ENCODE results near the gene TMEM164. TPM values are rescaled to one million over a fixed set of nuclear protein-coding genes. Genes with fewer than 3 reads are reported as not detected.
A peak's percentile ranks its signal among the peaks of the same experiment; 100 is the strongest.

The TMEM164 gene
- total and polyA plus RNA-seq, 2 donors (not counting 1 experiment from before 2014, with no cell fraction given) = 5.7 to 10.2 TPM

DNA sequence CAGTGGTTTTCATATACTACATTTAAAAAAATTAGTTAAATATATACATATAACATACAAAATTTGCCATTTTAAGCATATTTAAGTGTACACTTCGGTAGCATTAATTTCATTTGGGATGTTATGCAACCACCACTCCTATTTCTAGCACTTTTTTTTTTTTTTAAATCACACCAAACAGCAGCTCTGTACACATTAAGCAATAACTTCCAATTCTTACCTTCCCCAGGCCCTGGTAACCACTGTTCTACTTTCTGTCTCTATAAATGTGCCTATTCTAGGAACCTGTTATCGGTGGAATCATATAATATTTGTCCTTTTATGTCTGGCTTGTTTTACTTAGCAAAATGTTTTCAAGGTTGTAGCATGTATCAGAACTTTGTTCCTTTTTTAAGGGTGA is 39.1 kb downstream of the TMEM164 start:
- Histone ChIP-seq H3K4me2 (ENCODE audit: extremely low read depth, insufficient read depth, low read length) (no peak overlapping the region), H3K27ac (ENCODE audit: insufficient read depth, low read length) (no peak overlapping the region), H2AFZ (ENCODE audit: low read length) (no peak overlapping the region), H3K4me1 (ENCODE audit: control insufficient read depth, extremely low read depth, insufficient read depth, low read length) (no peaks in the 10 kb centered on the region), H3K4me3 (replicated peaks in 1 of 4; ENCODE audit: control extremely low read depth in 1 of 4, insufficient read depth in 1 of 4, low read depth in 3 of 4, low read length in 4 of 4) (no peak overlapping the region), H3K9me3 (ENCODE audit: control insufficient read depth, insufficient read depth, low read depth, low read length) (no peaks in the 10 kb centered on the region), H4K20me1 (ENCODE audit: control insufficient read depth, extremely low read depth, insufficient read depth, low read length) (no peaks in the 10 kb centered on the region), H3K27me3 (ENCODE audit: control insufficient read depth, insufficient read depth, low read length) (no peaks in the 10 kb centered on the region), H3K9ac (ENCODE audit: insufficient read depth, low read length) (no peak overlapping the region), H3K79me2 (ENCODE audit: control insufficient read depth, insufficient read depth, low read length) (no peaks in the 10 kb centered on the region), H3K36me3 (ENCODE audit: control insufficient read depth, insufficient read depth, low read length) (no peaks in the 10 kb centered on the region)
- TF ChIP-seq, protein P1, sequence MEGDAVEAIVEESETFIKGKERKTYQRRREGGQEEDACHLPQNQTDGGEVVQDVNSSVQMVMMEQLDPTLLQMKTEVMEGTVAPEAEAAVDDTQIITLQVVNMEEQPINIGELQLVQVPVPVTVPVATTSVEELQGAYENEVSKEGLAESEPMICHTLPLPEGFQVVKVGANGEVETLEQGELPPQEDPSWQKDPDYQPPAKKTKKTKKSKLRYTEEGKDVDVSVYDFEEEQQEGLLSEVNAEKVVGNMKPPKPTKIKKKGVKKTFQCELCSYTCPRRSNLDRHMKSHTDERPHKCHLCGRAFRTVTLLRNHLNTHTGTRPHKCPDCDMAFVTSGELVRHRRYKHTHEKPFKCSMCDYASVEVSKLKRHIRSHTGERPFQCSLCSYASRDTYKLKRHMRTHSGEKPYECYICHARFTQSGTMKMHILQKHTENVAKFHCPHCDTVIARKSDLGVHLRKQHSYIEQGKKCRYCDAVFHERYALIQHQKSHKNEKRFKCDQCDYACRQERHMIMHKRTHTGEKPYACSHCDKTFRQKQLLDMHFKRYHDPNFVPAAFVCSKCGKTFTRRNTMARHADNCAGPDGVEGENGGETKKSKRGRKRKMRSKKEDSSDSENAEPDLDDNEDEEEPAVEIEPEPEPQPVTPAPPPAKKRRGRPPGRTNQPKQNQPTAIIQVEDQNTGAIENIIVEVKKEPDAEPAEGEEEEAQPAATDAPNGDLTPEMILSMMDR (conservative IDR thresholded peaks at IDR 0.05 in 1 of 2, IDR thresholded peaks at IDR 0.05 in 1 of 2; ENCODE audit: low read depth in 1 of 2, low read length in 2 of 2) = no peak
- TF ChIP-seq EZH2 (IDR thresholded peaks at IDR 0.05; ENCODE audit: low read length, missing control alignments) = no peak
- DNase-seq (ENCODE audit: low read depth in 2 of 2) = no peak

DNA sequence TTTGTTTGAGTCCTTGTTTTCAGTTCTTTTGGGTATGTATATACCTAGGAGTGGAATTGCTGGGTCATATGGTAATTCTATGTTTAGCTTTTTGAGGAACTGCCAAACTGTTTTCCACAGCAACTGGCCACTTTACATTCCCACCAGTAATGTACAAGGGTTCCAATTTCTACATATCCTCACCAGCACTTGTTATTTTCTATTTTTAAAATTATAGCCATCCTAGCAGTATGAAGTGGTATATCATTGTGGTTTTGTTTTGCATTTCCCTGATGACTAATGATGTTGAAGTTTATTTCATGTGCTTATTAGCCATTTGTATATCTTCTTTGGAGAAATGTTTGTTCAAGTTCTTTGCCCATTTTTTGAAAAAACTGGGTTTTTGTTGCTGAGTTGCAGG is 39.6 kb downstream of the TMEM164 start:
- H3K27me3 ChIP-seq (ENCODE audit: control insufficient read depth, insufficient read depth, low read length) = no peaks in the 10 kb centered on the region
- H3K36me3 ChIP-seq (ENCODE audit: control insufficient read depth, insufficient read depth, low read length) = no peaks in the 10 kb centered on the region
- H3K79me2 ChIP-seq (ENCODE audit: control insufficient read depth, insufficient read depth, low read length) = no peaks in the 10 kb centered on the region
- no peak overlapping the region for H3K9ac ChIP-seq (ENCODE audit: insufficient read depth, low read length)
- no peak overlapping the region for H3K27ac ChIP-seq (ENCODE audit: insufficient read depth, low read length)
- no peak overlapping the region for H3K4me2 ChIP-seq (ENCODE audit: extremely low read depth, insufficient read depth, low read length)
- no peak overlapping the region for H3K4me3 ChIP-seq (replicated peaks in 1 of 4; ENCODE audit: control extremely low read depth in 1 of 4, insufficient read depth in 1 of 4, low read depth in 3 of 4, low read length in 4 of 4)
- no peak overlapping the region for H2AFZ ChIP-seq (ENCODE audit: low read length)
- no peaks in the 10 kb centered on the region for H4K20me1 ChIP-seq (ENCODE audit: control insufficient read depth, extremely low read depth, insufficient read depth, low read length)
- no peaks in the 10 kb centered on the region for H3K4me1 ChIP-seq (ENCODE audit: control insufficient read depth, extremely low read depth, insufficient read depth, low read length)
- no peaks in the 10 kb centered on the region for H3K9me3 ChIP-seq (ENCODE audit: control insufficient read depth, insufficient read depth, low read depth, low read length)
- DNase-seq (ENCODE audit: low read depth in 2 of 2) = peak; percentile 20 to 58
- TF ChIP-seq, protein P1 (conservative IDR thresholded peaks at IDR 0.05 in 1 of 2, IDR thresholded peaks at IDR 0.05 in 1 of 2; ENCODE audit: low read depth in 1 of 2, low read length in 2 of 2) = no peak
- no peak for TF ChIP-seq EZH2 (IDR thresholded peaks at IDR 0.05; ENCODE audit: low read length, missing control alignments)

DNA sequence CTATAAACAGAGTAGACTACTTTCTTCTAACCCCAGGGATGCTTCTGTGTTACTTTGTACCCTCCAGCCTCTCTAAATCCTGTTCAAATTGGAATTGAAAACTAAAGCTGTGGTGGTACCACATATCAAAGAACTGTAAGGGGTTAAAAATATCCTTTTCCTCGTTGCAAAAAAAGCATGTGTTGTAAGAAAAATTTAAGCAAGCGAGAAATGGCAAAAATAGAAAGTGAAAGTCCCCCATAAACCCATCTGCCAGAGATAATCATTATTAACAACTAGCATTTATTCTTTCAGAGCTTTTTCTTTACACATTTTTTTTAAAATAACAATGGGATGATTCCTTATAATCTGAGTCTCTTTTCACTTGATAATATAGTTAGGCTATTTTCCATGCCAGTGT is 40.6 kb downstream of the TMEM164 start:
- no peaks in the 10 kb centered on the region for H3K27me3 ChIP-seq (ENCODE audit: control insufficient read depth, insufficient read depth, low read length)
- no peaks in the 10 kb centered on the region for H3K79me2 ChIP-seq (ENCODE audit: control insufficient read depth, insufficient read depth, low read length)
- no peaks in the 10 kb centered on the region for H3K36me3 ChIP-seq (ENCODE audit: control insufficient read depth, insufficient read depth, low read length)
- no peak for TF ChIP-seq EZH2 (IDR thresholded peaks at IDR 0.05; ENCODE audit: low read length, missing control alignments)
- TF ChIP-seq, protein P1 (conservative IDR thresholded peaks at IDR 0.05 in 1 of 2, IDR thresholded peaks at IDR 0.05 in 1 of 2; ENCODE audit: low read depth in 1 of 2, low read length in 2 of 2) = no peak
- H3K9ac ChIP-seq (ENCODE audit: insufficient read depth, low read length) = no peak overlapping the region
- H3K9me3 ChIP-seq (ENCODE audit: control insufficient read depth, insufficient read depth, low read depth, low read length) = no peaks in the 10 kb centered on the region
- DNase-seq (ENCODE audit: low read depth in 2 of 2) = no peak
- H3K4me3 ChIP-seq (replicated peaks in 1 of 4; ENCODE audit: control extremely low read depth in 1 of 4, insufficient read depth in 1 of 4, low read depth in 3 of 4, low read length in 4 of 4) = peak overlapping the region in 1 of 4 experiments; percentile 20
- H3K27ac ChIP-seq (ENCODE audit: insufficient read depth, low read length) = no peak overlapping the region
- no peaks in the 10 kb centered on the region for H4K20me1 ChIP-seq (ENCODE audit: control insufficient read depth, extremely low read depth, insufficient read depth, low read length)
- no peaks in the 10 kb centered on the region for H3K4me1 ChIP-seq (ENCODE audit: control insufficient read depth, extremely low read depth, insufficient read depth, low read length)
- H2AFZ ChIP-seq (ENCODE audit: low read length) = no peak overlapping the region
- H3K4me2 ChIP-seq (ENCODE audit: extremely low read depth, insufficient read depth, low read length) = peak overlapping the region; percentile 59
